Thyroid gland (tissue), 4 donors: ENCODE measurements around the gene FBXL2. TPM values are rescaled to one million over a fixed set of nuclear protein-coding genes. Genes with fewer than 3 reads are reported as not detected.

Source experiments
- DNase-seq, 2 donors: peaks; one replicate each; pipeline ENCODE4 v3.0.0-alpha.2; 2019
- H3K27ac ChIP-seq, 3 donors: fragments of 200-600 bp; sonication (generic); 1 replicate in 2 of 3; 2 replicates in 1 of 3; pipeline ENCODE4 v1.5.1; 2016 to 2019; ENCODE audit warnings: mild to moderate bottlenecking in 1 of 3, moderate library complexity in 1 of 3
- H3K27me3 ChIP-seq: fragments of 200-600 bp; sonication (generic); one replicate; pipeline ENCODE4 v1.5.1; 2019
- H3K36me3 ChIP-seq, 2 donors: fragments of 200-600 bp; sonication (generic); one replicate each; pipeline ENCODE4 v1.5.1; 2016 to 2019
- H3K4me1 ChIP-seq, 2 donors: fragments of 200-600 bp; sonication (generic); one replicate each; pipeline ENCODE4 v1.5.1; 2017 to 2019
- H3K4me3 ChIP-seq, 3 donors: fragments of 200-600 bp; sonication (generic); replicated peaks in 1 of 3; 1 replicate in 2 of 3; 2 replicates in 1 of 3; pipeline ENCODE4 v1.5.1; 2016; ENCODE audit warnings: mild to moderate bottlenecking in 1 of 3
- H3K9me3 ChIP-seq: fragments of 200-600 bp; sonication (generic); one replicate; pipeline ENCODE4 v1.5.1; 2017
- POLR2A ChIP-seq, 2 donors: fragments of 450-650 bp; IDR thresholded peaks; one replicate each; pipeline ENCODE4 v1.6.1; 2017; ENCODE audit warnings: antibody characterized with exemption in 2 of 2, mild to moderate bottlenecking in 2 of 2, moderate library complexity in 1 of 2
- WGBS, 2 donors: methylation state at CpG; one replicate each; pipeline ENCODE4 v1.1.5; 2017; 5-methylcytosine and 5-hydroxymethylcytosine counted together
- intact Hi-C: fragments of 100-400 bp; cut with DNase I; formaldehyde crosslinking; loops from one replicate; pipeline ENCODE4 v1.15.1; 2023
- total RNA-seq, 4 donors: library from RNA; depleted of rRNA; stranded (reverse); fragments of >200 nt; gene quantifications; one replicate each; pipeline ENCODE4 v1.2.3, GENCODE V29; 2016
- TF ChIP-seq, protein P1 (sequence below), 6 experiments: fragments of 200-600 bp in 3 of 6; fragments of 450-650 bp in 3 of 6; sonication (generic) in 3 of 6; IDR thresholded peaks; one replicate each; pipeline ENCODE4 v1.5.1; 2016 to 2019; ENCODE audit warnings: antibody characterized with exemption in 6 of 6, mild to moderate bottlenecking in 2 of 6, inconsistent platforms in 1 of 6, moderate library complexity in 1 of 6

Gene FBXL2
- total RNA-seq, 4 donors from 2014 or later, result 19.3 to 51.2 (median 27.0) TPM

DNA sequence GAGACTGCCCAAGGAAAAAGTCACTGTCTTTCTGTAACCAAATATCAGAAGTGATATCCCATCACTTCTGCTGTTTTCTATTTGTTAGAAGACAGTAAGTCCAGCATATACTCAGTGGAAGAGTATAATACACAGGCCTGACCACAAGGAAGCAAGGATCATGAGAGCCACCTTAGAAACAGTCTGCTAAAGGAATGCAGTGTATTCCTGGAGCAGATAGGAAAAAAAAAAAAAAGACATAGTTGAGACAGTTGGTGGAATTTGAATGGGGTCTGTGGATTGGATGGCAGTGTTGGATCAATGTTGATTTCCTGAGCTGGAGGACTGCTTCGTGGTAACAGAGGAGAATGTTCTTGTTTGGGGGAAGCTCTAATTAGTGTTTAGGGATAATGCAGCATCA, 26.5 kb upstream of the FBXL2 start:
- H3K27ac ChIP-seq, result no peak overlapping the region
- no peak overlapping the region for H3K4me3 ChIP-seq
- intact Hi-C loops, result no loop called here
- no peak for DNase-seq
- H3K27me3 ChIP-seq, result no peaks in the 10 kb centered on the region
- H3K9me3 ChIP-seq, result no peaks in the 10 kb centered on the region
- no peaks in the 10 kb centered on the region for H3K4me1 ChIP-seq
- WGBS, 2 donors, result 61 to 82% methylated on average over 1 of the region's 1 CpG
- TF ChIP-seq, protein P1, sequence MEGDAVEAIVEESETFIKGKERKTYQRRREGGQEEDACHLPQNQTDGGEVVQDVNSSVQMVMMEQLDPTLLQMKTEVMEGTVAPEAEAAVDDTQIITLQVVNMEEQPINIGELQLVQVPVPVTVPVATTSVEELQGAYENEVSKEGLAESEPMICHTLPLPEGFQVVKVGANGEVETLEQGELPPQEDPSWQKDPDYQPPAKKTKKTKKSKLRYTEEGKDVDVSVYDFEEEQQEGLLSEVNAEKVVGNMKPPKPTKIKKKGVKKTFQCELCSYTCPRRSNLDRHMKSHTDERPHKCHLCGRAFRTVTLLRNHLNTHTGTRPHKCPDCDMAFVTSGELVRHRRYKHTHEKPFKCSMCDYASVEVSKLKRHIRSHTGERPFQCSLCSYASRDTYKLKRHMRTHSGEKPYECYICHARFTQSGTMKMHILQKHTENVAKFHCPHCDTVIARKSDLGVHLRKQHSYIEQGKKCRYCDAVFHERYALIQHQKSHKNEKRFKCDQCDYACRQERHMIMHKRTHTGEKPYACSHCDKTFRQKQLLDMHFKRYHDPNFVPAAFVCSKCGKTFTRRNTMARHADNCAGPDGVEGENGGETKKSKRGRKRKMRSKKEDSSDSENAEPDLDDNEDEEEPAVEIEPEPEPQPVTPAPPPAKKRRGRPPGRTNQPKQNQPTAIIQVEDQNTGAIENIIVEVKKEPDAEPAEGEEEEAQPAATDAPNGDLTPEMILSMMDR (IDR thresholded peaks at IDR 0.05), result no peak
- no peak for TF ChIP-seq POLR2A (IDR thresholded peaks at IDR 0.05)
- no peaks in the 10 kb centered on the region for H3K36me3 ChIP-seq

DNA sequence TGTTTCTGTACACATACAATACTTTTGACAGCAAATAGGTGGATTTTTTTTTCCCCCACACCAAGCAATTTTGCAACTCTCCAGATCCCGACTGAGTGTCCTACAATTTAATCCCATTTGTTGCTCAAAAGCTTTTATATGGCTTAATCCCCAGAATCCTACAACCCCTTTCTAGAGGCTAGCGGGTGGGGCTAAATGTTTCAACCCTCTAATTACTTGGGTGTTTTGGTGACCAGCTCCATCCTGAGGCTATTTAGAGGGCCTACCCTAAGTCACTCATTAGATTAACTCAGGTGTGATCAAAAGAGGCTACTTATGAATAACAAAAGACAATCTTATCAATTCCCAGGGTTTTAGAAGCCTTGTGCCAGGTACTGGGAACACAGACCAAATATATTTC, 21.0 kb upstream of the FBXL2 start:
- TF ChIP-seq, protein P1 (IDR thresholded peaks at IDR 0.05), result no peak
- TF ChIP-seq POLR2A (IDR thresholded peaks at IDR 0.05), result no peak
- WGBS, 2 donors, result 76 to 80% methylated on average over 2 of the region's 2 CpGs
- H3K27me3 ChIP-seq, result no peaks in the 10 kb centered on the region
- intact Hi-C loops, result no loop called here
- H3K9me3 ChIP-seq, result no peaks in the 10 kb centered on the region
- H3K4me3 ChIP-seq, result no peak overlapping the region
- no peaks in the 10 kb centered on the region for H3K36me3 ChIP-seq
- DNase-seq, result no peak
- H3K27ac ChIP-seq, result no peak overlapping the region
- H3K4me1 ChIP-seq, result no peaks in the 10 kb centered on the region

DNA sequence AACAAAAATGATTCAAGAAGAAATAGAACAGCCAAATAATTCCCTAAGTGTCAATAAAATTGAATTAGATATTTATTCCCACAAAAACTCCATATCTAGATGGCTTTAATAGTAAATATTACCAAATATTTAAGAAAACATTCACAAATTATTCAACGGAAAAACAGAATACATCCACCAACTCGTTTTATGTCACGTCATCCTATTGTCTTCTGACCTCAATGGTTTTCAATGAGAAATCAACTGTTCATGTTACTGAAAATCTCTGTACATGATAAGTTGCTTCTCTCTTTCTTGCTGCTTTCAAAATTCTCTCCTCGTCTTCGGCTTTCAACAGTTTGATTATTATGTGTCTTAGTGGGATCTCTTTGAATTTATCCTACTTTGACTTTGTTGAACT, 17.1 kb upstream of the FBXL2 start:
- Histone ChIP-seq H3K9me3 (no peaks in the 10 kb centered on the region), H3K27me3 (no peaks in the 10 kb centered on the region), H3K27ac (no peak overlapping the region), H3K4me3 (no peak overlapping the region), H3K4me1 (no peaks in the 10 kb centered on the region), H3K36me3 (no peaks in the 10 kb centered on the region)
- TF ChIP-seq, protein P1 (IDR thresholded peaks at IDR 0.05), result no peak
- TF ChIP-seq POLR2A (IDR thresholded peaks at IDR 0.05), result no peak
- 94 to 96% methylated on average over 5 of the region's 5 CpGs for WGBS, 2 donors
- DNase-seq, result no peak
- intact Hi-C loops, result no loop called here

DNA sequence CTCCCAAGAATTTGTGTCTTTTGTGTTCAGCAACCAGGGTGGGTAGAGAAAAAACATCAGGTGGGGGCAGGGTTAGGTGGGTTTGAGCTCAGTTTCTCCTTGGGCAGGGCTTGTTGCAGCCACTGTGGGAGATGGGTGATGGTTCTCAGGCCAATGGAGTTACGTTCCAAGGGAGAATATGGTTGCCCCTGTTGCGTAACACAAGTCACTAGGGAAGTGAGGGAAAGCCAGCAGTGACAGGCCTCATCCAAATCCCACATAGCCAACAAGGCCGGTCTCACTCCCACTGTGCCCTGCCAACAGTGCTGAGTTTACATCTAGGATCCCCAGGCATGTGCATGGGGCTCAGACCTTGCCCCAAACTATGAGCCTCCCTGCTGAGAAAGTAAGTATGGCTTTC, 7.9 kb upstream of the FBXL2 start:
- intact Hi-C loops, result no loop called here
- Histone ChIP-seq H3K27me3 (no peaks in the 10 kb centered on the region), H3K36me3 (no peaks in the 10 kb centered on the region), H3K9me3 (no peaks in the 10 kb centered on the region), H3K4me3 (no peak overlapping the region), H3K4me1 (no peaks in the 10 kb centered on the region), H3K27ac (no peak overlapping the region)
- DNase-seq, result no peak
- no peak for TF ChIP-seq POLR2A (IDR thresholded peaks at IDR 0.05)
- TF ChIP-seq, protein P1 (IDR thresholded peaks at IDR 0.05), result no peak
- 73 to 87% methylated on average over 3 of the region's 3 CpGs for WGBS, 2 donors

DNA sequence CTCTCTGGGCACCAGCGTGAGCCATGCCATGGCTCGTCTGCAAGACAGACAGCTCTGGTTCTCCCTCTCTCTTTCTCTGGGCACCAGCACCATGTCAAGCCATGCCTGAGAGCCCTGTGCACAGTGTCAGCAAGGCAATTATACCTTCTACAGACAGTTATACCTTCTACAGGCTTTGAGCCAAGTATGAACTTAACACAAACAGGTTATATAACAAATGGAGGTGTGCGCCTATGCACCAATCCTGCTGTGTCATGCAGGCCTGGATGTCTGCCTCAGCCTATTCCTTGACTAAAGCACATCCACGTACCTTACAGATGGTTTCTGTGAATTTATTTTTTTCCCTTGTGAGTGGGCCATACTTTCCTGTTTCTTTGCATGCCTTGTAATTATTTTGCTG, 5.9 kb upstream of the FBXL2 start:
- intact Hi-C loops, result no loop called here

More for the DNA sequence above, 5.9 kb upstream of the FBXL2 start:
- H3K9me3 ChIP-seq, result no peaks in the 10 kb centered on the region
- no peaks in the 10 kb centered on the region for H3K4me1 ChIP-seq
- TF ChIP-seq, protein P1 (IDR thresholded peaks at IDR 0.05), result no peak
- TF ChIP-seq POLR2A (IDR thresholded peaks at IDR 0.05), result no peak
- no peak overlapping the region for H3K27ac ChIP-seq
- no peaks in the 10 kb centered on the region for H3K27me3 ChIP-seq
- DNase-seq, result no peak
- 91 to 95% methylated on average over 4 of the region's 4 CpGs for WGBS, 2 donors
- H3K36me3 ChIP-seq, result no peaks in the 10 kb centered on the region
- no peak overlapping the region for H3K4me3 ChIP-seq
